Activated CD4-positive, alpha-beta T cell treated with anti-CD3 and anti-CD28 coated beads, Interleukin-2, amount 10 ng/mL, durations not matched to agents 7 days and 5 days (primary cell): Measurements from ENCODE around the gene NVL. TPM values are rescaled to one million over a fixed set of nuclear protein-coding genes. Genes with fewer than 3 reads are reported as not detected.
A peak's percentile ranks its signal among the peaks of the same experiment; 100 is the strongest.
"Not testable (repeated sequence)": the region's sequence is repeated elsewhere in the genome, so short reads cannot be mapped to it uniquely, and the experiment has no call there.

Experiments used
- CTCF ChIA-PET: fragments of 350-600 bp; sonication (Branson Sonifier 250); formaldehyde crosslinking; loops from one replicate; lab custom pipeline; 2021; ENCODE audit warnings: antibody characterized with exemption; lab: Charles Lee
- POLR2A ChIA-PET: fragments of 350-600 bp; sonication (Branson Sonifier 250); formaldehyde crosslinking; loops from one replicate; lab custom pipeline; 2021; ENCODE audit warnings: antibody characterized with exemption; lab: Charles Lee
- DNase-seq: peaks from one replicate; pipeline ENCODE4 v3.0.0-alpha.2; 2020
- H3K27ac Mint-ChIP-seq: one replicate; pipeline ENCODE4 v1.8.0; 2021; ENCODE audit warnings: mild to moderate bottlenecking, moderate library complexity, mixed read lengths
- H3K27me3 Mint-ChIP-seq: one replicate; pipeline ENCODE4 v1.8.0; 2021; ENCODE audit warnings: mixed read lengths
- H3K36me3 Mint-ChIP-seq: one replicate; pipeline ENCODE4 v1.8.0; 2021; ENCODE audit warnings: low read depth, mixed read lengths
- H3K4me1 Mint-ChIP-seq: one replicate; pipeline ENCODE4 v1.8.0; 2021; ENCODE audit warnings: mixed read lengths
- H3K4me3 Mint-ChIP-seq: one replicate; pipeline ENCODE4 v1.8.0; 2021; ENCODE audit warnings: mild to moderate bottlenecking, moderate library complexity, mixed read lengths
- H3K9me3 Mint-ChIP-seq: one replicate; pipeline ENCODE4 v1.8.0; 2021; ENCODE audit warnings: mixed read lengths
- total RNA-seq, 2 experiments: library from RNA; stranded (reverse); gene quantifications; one replicate each; pipeline ENCODE4 v1.2.3, GENCODE V29; 2021

Gene NVL
- total RNA-seq, 2 experiments from 2014 or later = 41.6 to 43.5 TPM

- Mint-ChIP-seq H3K36me3 (peaks cover 5% of the 10 kb centered on the region), H3K4me3 (no peak overlapping the region), H3K27ac (no peak overlapping the region), H3K4me1 (peaks cover 51% of the 10 kb centered on the region), H3K9me3 (peaks cover 3% of the 10 kb centered on the region), H3K27me3 (no peaks in the 10 kb centered on the region)
- ChIA-PET CTCF (interaction anchor here (0.6 to 1.0 kb wide), 3 partner anchors 11 to 213 kb away, joined by 3 read pairs; no protein-coding TSS in a partner anchor), POLR2A (no interaction called here)
- no peak for DNase-seq
Measured at GRCh38 chr1:224331824-224332223, 1.9 kb upstream of the NVL start.

GRCh38 chr1:224331326-224331725 lies 1.4 kb upstream of the NVL start:
- Mint-ChIP-seq H3K4me3 (peak overlapping the region; percentile 98), H3K36me3 (peaks cover 5% of the 10 kb centered on the region), H3K27me3 (no peaks in the 10 kb centered on the region), H3K9me3 (peaks cover 3% of the 10 kb centered on the region), H3K27ac (peak overlapping the region; percentile 31), H3K4me1 (peaks cover 52% of the 10 kb centered on the region)
- no peak for DNase-seq
- ChIA-PET CTCF (interaction anchor here (0.6 to 1.0 kb wide), 5 partner anchors 12 to 633 kb away, joined by 3 to 4 read pairs (median 3); no protein-coding TSS in a partner anchor), POLR2A (no interaction called here)

DNA sequence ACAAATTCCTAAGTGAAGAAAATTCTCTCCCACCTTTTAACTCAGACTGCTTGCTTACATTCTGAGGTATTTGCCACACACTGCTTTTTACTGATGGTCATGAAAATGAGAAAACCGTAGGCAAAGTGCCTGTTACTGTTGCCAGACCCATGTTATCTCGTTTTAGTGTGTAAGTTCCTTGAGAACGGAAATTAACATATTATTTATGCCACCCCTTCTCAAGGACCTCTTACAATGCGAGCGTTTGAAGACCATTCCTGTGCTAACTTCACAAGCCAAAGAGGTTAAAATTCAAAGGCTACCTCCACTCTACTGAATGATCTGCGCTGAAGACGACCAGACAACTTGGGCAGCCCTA lies 509 bp downstream of the NVL start:
- H3K4me1 Mint-ChIP-seq = peaks cover 54% of the 10 kb centered on the region

GRCh38 chr1:224328644-224329043 lies 1.3 kb downstream of the NVL start:
- H3K36me3 Mint-ChIP-seq = peaks cover 5% of the 10 kb centered on the region
- peak overlapping the region; percentile 98 for H3K4me3 Mint-ChIP-seq
- DNase-seq = no peak
- peak overlapping the region; percentile 26 for H3K27ac Mint-ChIP-seq
- no peaks in the 10 kb centered on the region for H3K27me3 Mint-ChIP-seq
- ChIA-PET CTCF (interaction anchor here (0.5 to 1.6 kb wide), 3 partner anchors 44 to 188 kb away, joined by 3 to 5 read pairs (median 3); no protein-coding TSS in a partner anchor), POLR2A (no interaction called here)
- peaks cover 3% of the 10 kb centered on the region for H3K9me3 Mint-ChIP-seq
- H3K4me1 Mint-ChIP-seq = peaks cover 46% of the 10 kb centered on the region

More for the DNA sequence above, 509 bp downstream of the NVL start:
- Mint-ChIP-seq H3K9me3 (peaks cover 3% of the 10 kb centered on the region), H3K27me3 (no peaks in the 10 kb centered on the region), H3K27ac (peak overlapping the region; percentile 100), H3K4me3 (peak overlapping the region; percentile 98), H3K36me3 (peaks cover 5% of the 10 kb centered on the region)
- no peak for DNase-seq
- POLR2A ChIA-PET = interaction anchor here (0.6 kb wide), 1 partner anchor 65 kb away, joined by 3 read pairs; no protein-coding TSS in a partner anchor
- CTCF ChIA-PET = interaction anchor here (0.5 to 1.6 kb wide), 7 partner anchors 34 to 213 kb away, joined by 3 to 5 read pairs (median 3); no protein-coding TSS in a partner anchor

DNA sequence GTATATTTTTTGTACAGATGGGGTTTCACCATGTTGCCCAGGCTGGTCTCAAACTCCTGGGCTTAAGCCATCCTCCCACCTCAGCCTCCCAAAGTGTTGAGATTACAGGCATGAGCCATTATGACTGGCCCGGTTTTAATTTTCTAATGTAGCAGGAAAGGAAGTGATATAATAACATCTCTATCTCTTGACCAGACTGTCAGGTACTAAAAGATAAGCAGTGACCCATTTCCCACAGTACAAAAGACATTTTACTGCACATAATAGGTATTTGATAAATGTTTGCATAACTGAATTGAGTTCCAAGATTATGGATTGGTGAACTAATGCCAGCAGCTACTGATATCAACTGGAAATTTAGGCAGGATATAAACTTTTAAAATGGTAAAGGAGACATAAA lies 4.0 kb downstream of the NVL start:
- no peak for DNase-seq
- no peak overlapping the region for H3K4me3 Mint-ChIP-seq
- H3K4me1 Mint-ChIP-seq = peaks cover 38% of the 10 kb centered on the region
- no peak overlapping the region for H3K27ac Mint-ChIP-seq
- POLR2A ChIA-PET = no interaction called here
- H3K27me3 Mint-ChIP-seq = no peaks in the 10 kb centered on the region
- CTCF ChIA-PET = interaction anchor here (1.1 kb wide), 1 partner anchor 210 kb away, joined by 4 read pairs; no protein-coding TSS in a partner anchor
- peaks cover 9% of the 10 kb centered on the region for H3K36me3 Mint-ChIP-seq
- no peaks in the 10 kb centered on the region for H3K9me3 Mint-ChIP-seq

- Mint-ChIP-seq H3K27me3 (no peaks in the 10 kb centered on the region), H3K4me1 (peaks cover 10% of the 10 kb centered on the region), H3K9me3 (no peaks in the 10 kb centered on the region), H3K4me3 (no peak overlapping the region), H3K27ac (no peak overlapping the region), H3K36me3 (peaks cover 9% of the 10 kb centered on the region)
- ChIA-PET POLR2A (no interaction called here), CTCF (no interaction called here)
- no peak for DNase-seq
Measured at GRCh38 chr1:224321706-224322105, 8.3 kb downstream of the NVL start.

DNA sequence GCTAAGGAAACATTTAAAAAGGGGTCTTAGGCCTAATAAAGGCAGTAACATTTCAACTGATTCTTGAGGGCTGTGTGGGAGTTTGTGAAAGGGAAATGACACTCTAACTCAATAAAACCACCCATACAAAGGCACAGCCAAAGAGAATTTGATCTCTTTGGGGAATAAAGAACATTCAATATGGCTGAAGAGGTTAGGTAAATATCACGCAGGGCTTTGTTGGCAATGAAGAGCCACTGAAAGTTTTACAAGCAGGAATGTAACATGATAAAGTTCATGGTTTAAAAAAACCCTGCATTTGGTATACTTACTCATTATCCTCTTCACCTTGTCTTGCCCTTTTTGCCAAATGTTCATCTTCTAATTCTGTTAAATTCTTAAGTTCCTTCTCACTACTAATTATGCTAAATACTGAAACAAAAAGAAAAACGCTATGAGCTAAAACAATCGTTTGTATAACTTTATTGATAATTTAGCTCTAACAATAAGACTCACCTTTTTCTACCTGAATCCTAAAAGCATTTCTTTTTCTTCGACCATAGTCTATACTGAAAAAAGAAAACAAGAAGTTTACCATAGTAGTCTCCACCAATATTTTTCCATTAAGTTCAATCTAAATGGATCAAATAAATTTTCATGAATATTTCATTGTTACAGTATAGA lies 12.5 kb downstream of the NVL start:
- ChIA-PET CTCF (no interaction called here), POLR2A (no interaction called here)
- H3K4me3 Mint-ChIP-seq = no peak overlapping the region
- no peaks in the 10 kb centered on the region for H3K27me3 Mint-ChIP-seq
- no peak overlapping the region for H3K27ac Mint-ChIP-seq
- DNase-seq = no peak
- H3K9me3 Mint-ChIP-seq = no peaks in the 10 kb centered on the region
- H3K36me3 Mint-ChIP-seq = peaks cover 18% of the 10 kb centered on the region
- H3K4me1 Mint-ChIP-seq = peaks cover 7% of the 10 kb centered on the region

DNA sequence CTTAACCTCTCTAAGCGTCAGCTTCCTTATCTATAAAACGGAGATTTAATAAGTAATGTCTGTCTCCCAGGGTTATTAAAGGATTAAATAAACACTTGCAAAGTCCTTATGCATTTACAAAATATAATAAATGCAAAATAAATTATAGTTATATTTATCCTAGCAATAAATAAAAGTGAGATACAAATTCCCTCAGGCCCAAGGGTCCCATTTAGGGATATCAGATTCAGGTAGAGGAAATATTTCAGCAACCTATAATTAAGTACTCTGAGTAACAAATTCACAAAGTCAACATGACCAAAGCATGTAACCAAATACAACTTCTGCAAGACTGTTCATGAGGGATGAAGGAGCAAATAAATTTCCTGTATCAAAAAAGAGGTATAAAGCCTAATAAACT lies 17.9 kb downstream of the NVL start:
- Mint-ChIP-seq H3K4me1 (no peaks in the 10 kb centered on the region), H3K4me3 (no peak overlapping the region), H3K27ac (no peak overlapping the region), H3K27me3 (no peaks in the 10 kb centered on the region), H3K9me3 (no peaks in the 10 kb centered on the region), H3K36me3 (peaks cover 34% of the 10 kb centered on the region)
- ChIA-PET CTCF (interaction anchor here (0.7 to 1.3 kb wide), 3 partner anchors 9 to 106 kb away, joined by 3 read pairs; no protein-coding TSS in a partner anchor), POLR2A (no interaction called here)
- no peak for DNase-seq

DNA sequence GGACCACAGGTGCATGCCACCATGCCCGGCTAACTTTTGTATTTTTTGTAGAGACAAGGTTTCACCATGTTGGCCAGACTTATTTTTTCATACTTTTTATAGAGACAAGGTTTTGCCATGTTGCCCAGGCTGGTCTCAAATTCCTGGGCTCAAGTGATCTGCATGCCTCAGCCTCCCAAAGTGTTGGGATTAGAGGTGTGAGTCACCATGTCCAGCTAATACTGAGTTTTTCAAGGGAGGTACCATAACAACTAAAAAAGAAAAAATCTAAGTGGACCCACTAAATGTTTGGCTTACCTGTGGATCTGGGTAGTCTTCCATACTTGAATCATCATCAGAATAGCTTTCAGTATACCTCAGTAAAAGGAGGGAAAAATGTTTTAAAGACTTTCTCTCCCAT lies 18.5 kb downstream of the NVL start:
- POLR2A ChIA-PET, H3K4me1 Mint-ChIP-seq, H3K9me3 Mint-ChIP-seq, H3K27ac Mint-ChIP-seq, DNase-seq, H3K27me3 Mint-ChIP-seq, H3K4me3 Mint-ChIP-seq: not testable (repeated sequence)
- peaks cover 34% of the 10 kb centered on the region for H3K36me3 Mint-ChIP-seq
- CTCF ChIA-PET = interaction anchor here (1.3 kb wide), 1 partner anchor 9 kb away, joined by 3 read pairs; no protein-coding TSS in a partner anchor

DNA sequence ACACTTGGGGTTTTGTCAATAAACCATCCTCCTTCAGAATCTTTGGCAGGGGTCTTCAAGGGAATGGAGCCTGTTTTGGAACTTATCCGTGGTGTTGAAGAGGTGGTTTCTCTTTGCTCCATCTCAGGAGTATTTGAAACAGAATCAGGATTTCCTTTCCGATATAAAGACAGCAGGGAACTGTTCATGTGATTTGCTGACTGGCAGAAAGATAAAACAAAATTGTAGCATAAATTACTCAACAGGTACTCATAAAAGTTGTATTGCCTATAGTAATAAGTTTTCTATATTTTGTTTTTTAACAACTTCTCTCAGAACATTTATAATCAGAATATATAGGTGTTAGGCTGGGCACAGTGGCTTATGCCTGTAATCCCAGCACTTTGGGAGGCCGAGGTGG lies 21.9 kb downstream of the NVL start:
- no peak overlapping the region for H3K27ac Mint-ChIP-seq
- POLR2A ChIA-PET = no interaction called here
- H3K4me1 Mint-ChIP-seq = no peaks in the 10 kb centered on the region

DNA sequence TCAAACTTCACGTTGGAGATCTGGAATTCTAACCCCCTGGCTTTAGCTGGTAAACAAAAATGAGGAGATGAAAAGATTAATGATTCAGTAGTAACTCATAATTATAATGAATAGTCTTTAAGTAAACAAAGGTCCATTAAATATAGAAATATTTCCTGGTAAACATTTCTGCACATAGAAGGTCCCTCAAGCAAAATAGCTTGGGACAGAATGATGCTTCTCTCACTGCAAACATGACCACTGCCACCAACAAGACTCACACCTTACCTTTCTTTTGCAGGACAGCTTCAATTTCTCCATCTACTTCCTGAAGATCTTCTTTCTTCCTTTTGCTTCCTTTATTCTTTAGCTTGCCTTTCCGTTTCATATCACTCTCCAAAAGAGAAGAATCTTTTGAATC lies 25.2 kb downstream of the NVL start:
- Mint-ChIP-seq H3K36me3 (peaks cover 39% of the 10 kb centered on the region), H3K9me3 (no peaks in the 10 kb centered on the region)
- CTCF ChIA-PET = interaction anchor here (1.4 kb wide), 1 partner anchor 13 kb away, joined by 3 read pairs; no protein-coding TSS in a partner anchor

More for the DNA sequence above, 21.9 kb downstream of the NVL start:
- DNase-seq = no peak
- Mint-ChIP-seq H3K36me3 (peaks cover 41% of the 10 kb centered on the region), H3K4me3 (no peak overlapping the region), H3K9me3 (no peaks in the 10 kb centered on the region), H3K27me3 (no peaks in the 10 kb centered on the region)
- CTCF ChIA-PET = no interaction called here

DNA sequence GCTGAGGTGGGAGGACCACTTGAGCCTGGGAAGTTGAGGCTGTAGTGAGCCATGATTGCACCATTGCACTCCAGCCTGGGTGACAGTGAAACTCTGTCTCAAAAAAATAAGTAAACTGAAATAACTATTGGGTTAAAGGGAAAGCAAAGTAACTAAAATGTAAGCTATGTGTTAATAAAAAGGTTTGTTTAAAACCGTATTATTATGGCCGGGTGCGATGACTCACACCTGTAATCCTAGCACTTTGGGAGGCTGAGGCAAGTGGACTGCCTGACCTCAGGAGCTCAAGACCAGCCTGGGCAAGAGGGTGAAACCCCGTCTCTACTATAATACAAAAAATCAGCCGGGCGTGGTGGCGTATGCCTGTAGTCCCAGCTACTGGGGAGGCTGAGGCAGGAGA lies 27.0 kb downstream of the NVL start:
- no peak overlapping the region for H3K27ac Mint-ChIP-seq
- ChIA-PET CTCF (interaction anchor here (0.7 kb wide), 1 partner anchor 9 kb away, joined by 3 read pairs; no protein-coding TSS in a partner anchor), POLR2A (no interaction called here)
- H3K27me3 Mint-ChIP-seq = no peaks in the 10 kb centered on the region
- DNase-seq = no peak
- H3K4me1 Mint-ChIP-seq = no peaks in the 10 kb centered on the region
- H3K36me3 Mint-ChIP-seq = peaks cover 45% of the 10 kb centered on the region
- no peaks in the 10 kb centered on the region for H3K9me3 Mint-ChIP-seq
- no peak overlapping the region for H3K4me3 Mint-ChIP-seq

More for the DNA sequence above, 25.2 kb downstream of the NVL start:
- no peaks in the 10 kb centered on the region for H3K27me3 Mint-ChIP-seq
- POLR2A ChIA-PET = no interaction called here
- no peak for DNase-seq
- H3K4me1 Mint-ChIP-seq = no peaks in the 10 kb centered on the region
- H3K27ac Mint-ChIP-seq = no peak overlapping the region
- no peak overlapping the region for H3K4me3 Mint-ChIP-seq

DNA sequence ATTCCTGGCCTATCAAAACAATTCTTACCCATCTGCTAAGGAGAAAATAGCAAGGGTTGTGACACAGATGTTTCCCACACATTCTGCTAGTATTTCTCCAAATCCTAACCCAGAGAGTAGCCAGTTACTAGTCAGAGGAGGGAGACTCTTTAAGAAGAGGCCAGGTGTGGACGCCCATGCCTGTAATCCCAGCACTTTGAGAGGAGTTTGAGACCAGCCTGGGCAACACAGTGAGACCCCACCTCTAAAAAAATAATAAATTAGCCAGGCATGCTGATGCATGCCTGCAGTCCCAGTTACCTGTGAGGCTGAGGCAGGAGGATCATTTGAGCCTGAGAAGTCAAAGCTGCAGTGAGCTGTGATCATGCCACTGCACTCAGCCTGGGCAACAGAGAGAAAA lies 28.6 kb downstream of the NVL start:
- no peak overlapping the region for H3K4me3 Mint-ChIP-seq
- peaks cover 44% of the 10 kb centered on the region for H3K36me3 Mint-ChIP-seq
- H3K9me3 Mint-ChIP-seq = no peaks in the 10 kb centered on the region
- no peak for DNase-seq
- CTCF ChIA-PET = interaction anchor here (0.6 kb wide), 1 partner anchor 74 kb away, joined by 3 read pairs; no protein-coding TSS in a partner anchor
- H3K4me1 Mint-ChIP-seq = no peaks in the 10 kb centered on the region
- H3K27ac Mint-ChIP-seq = no peak overlapping the region
- POLR2A ChIA-PET = no interaction called here
- no peaks in the 10 kb centered on the region for H3K27me3 Mint-ChIP-seq
